ENCODE data around the gene FA2H.

The FA2H gene

DNA sequence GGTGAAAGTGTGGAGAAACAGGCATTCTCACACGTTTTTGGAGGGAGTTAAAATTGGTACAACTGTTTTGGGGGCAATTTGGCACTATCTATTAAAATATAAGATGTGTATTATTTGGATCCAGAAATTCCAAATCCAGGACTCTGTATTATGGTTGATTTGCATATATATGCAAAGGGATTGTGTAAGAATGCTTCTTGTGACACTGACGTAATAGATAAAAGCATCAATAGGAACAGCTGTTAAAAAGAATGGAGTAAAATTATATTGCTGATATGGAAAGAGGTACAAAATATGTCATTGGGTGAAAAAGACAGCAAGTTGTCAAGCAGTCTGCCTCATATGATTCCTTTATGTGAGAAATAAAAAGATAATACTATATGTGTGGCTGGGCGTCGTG is 17.3 kb downstream of the FA2H start:
- Histone ChIP-seq H3K4me3 (ENCODE audit: low read length) (no peak overlapping the region), H3K9me3 (ENCODE audit: control insufficient read depth, insufficient read depth, low read length) (no peaks in the 10 kb centered on the region), H3K36me3 (ENCODE audit: control insufficient read depth, insufficient read depth, low read length) (no peaks in the 10 kb centered on the region; the same call in 1 of the 2 replicates), H3K27ac (ENCODE audit: low read length) (no peak overlapping the region), H3K27me3 (ENCODE audit: control insufficient read depth, insufficient read depth, low read length) (no peaks in the 10 kb centered on the region), H3K4me1 (ENCODE audit: control insufficient read depth, insufficient read depth, low read length) (no peaks in the 10 kb centered on the region)
- WGBS (ENCODE audit: insufficient coverage, insufficient read length) = no CpG with 5 or more reads among the region's 4 CpGs
- no peak for DNase-seq (ENCODE audit: low read depth, low spot score)

DNA sequence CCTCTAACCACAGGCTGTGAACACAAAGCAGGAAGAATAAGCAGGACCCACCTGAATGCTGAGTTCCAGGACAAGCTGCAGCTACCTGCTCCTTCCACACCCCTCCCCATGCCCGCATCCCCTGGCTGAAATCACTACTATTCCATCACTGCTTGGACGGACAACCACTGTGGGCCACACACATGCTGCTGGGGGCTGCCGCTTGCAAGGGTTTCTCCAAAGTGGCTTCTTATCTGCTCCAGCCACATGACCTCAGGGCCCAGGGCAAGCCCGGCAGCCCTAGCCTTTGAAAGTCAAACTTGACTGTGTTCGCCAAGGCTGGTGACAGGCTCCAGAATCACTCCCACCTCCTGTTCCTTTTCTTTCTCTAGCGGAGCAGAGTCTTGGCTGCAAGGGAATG is 18.4 kb downstream of the FA2H start:
- WGBS (ENCODE audit: insufficient coverage, insufficient read length) = no CpG with 5 or more reads among the region's 6 CpGs
- Histone ChIP-seq H3K4me1 (ENCODE audit: control insufficient read depth, insufficient read depth, low read length) (no peaks in the 10 kb centered on the region), H3K36me3 (ENCODE audit: control insufficient read depth, insufficient read depth, low read length) (no peaks in the 10 kb centered on the region; the same call in 1 of the 2 replicates), H3K27me3 (ENCODE audit: control insufficient read depth, insufficient read depth, low read length) (no peaks in the 10 kb centered on the region), H3K27ac (ENCODE audit: low read length) (no peak overlapping the region), H3K4me3 (ENCODE audit: low read length) (no peak overlapping the region), H3K9me3 (ENCODE audit: control insufficient read depth, insufficient read depth, low read length) (no peaks in the 10 kb centered on the region)
- DNase-seq (ENCODE audit: low read depth, low spot score) = no peak

DNA sequence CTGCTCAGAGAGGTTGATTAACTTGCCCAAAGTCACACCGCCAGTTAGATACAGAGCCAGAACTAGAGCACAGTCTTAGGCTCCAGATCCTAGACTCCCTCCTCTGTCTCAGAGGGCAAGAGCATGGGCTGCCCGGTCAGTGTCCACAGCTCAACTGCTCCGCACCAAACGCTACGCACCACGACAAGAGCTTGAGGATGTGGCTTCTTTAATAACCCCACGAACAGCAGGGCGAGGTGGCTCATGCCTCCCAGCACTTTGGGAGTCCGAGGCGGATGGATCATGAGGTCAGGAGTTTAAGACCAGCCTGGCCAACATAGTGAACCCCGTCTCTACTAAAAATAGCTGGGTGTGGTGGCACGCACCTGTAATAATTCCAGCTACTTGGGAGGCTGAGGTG is 21.4 kb downstream of the FA2H start:
- no peaks in the 10 kb centered on the region; the same call in 1 of the 2 replicates for H3K36me3 ChIP-seq (ENCODE audit: control insufficient read depth, insufficient read depth, low read length)
- H3K9me3 ChIP-seq (ENCODE audit: control insufficient read depth, insufficient read depth, low read length) = no peaks in the 10 kb centered on the region
- WGBS (ENCODE audit: insufficient coverage, insufficient read length) = no CpG with 5 or more reads among the region's 12 CpGs
- H3K4me1 ChIP-seq (ENCODE audit: control insufficient read depth, insufficient read depth, low read length) = peaks cover 6% of the 10 kb centered on the region
- no peak overlapping the region for H3K4me3 ChIP-seq (ENCODE audit: low read length)
- no peaks in the 10 kb centered on the region for H3K27me3 ChIP-seq (ENCODE audit: control insufficient read depth, insufficient read depth, low read length)
- DNase-seq (ENCODE audit: low read depth, low spot score) = no peak
- H3K27ac ChIP-seq (ENCODE audit: low read length) = no peak overlapping the region

DNA sequence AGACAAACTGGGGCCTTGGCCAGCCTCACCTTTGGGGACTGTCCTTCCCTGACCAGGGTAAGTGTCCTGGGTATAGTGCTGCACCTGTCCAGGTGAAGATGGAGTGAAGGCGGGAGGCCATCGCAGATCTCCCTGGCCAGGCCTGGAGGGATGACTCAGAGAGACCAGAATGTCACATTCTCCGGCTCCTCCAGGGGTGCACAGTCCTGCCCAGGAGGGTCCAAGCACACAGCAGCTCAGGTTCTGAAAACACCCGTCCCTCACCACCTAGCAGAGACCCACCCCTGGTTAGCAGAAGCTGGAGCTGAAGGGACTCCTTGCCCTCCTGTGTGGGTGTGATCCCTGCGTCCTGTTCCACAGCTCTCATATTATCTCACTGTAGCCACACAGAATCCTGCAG is 21.9 kb downstream of the FA2H start:
- no peak overlapping the region for H3K4me3 ChIP-seq (ENCODE audit: low read length)
- H3K36me3 ChIP-seq (ENCODE audit: control insufficient read depth, insufficient read depth, low read length) = no peaks in the 10 kb centered on the region; the same call in 1 of the 2 replicates
- WGBS (ENCODE audit: insufficient coverage, insufficient read length) = no CpG with 5 or more reads among the region's 5 CpGs
- no peak overlapping the region for H3K27ac ChIP-seq (ENCODE audit: low read length)
- H3K27me3 ChIP-seq (ENCODE audit: control insufficient read depth, insufficient read depth, low read length) = no peaks in the 10 kb centered on the region
- no peak for DNase-seq (ENCODE audit: low read depth, low spot score)
- H3K4me1 ChIP-seq (ENCODE audit: control insufficient read depth, insufficient read depth, low read length) = peaks cover 6% of the 10 kb centered on the region
- no peaks in the 10 kb centered on the region for H3K9me3 ChIP-seq (ENCODE audit: control insufficient read depth, insufficient read depth, low read length)

DNA sequence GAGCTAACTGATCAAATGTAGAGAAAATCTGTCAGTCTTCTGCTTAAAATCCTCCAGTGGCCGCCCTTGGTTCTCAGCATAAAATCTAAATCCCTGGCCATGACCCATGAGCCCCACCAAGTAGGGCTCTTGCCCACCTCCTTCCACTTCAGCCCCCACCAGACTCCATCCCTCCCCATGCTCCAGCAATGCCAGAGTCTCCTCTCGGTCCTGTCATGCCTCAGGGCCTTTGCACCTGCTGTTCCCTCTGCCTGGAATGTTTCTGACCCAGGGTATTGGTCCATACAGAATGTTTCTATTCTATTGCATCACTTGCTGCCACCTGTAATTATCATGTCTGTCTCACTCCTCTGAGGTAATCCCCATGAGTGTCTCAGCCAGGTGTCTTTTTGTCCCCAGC is 22.4 kb downstream of the FA2H start:
- Histone ChIP-seq H3K4me3 (ENCODE audit: low read length) (no peak overlapping the region), H3K36me3 (ENCODE audit: control insufficient read depth, insufficient read depth, low read length) (no peaks in the 10 kb centered on the region; the same call in 1 of the 2 replicates), H3K27ac (ENCODE audit: low read length) (no peak overlapping the region), H3K27me3 (ENCODE audit: control insufficient read depth, insufficient read depth, low read length) (no peaks in the 10 kb centered on the region), H3K9me3 (ENCODE audit: control insufficient read depth, insufficient read depth, low read length) (no peaks in the 10 kb centered on the region), H3K4me1 (ENCODE audit: control insufficient read depth, insufficient read depth, low read length) (peaks cover 6% of the 10 kb centered on the region)
- WGBS (ENCODE audit: insufficient coverage, insufficient read length) = no CpG with 5 or more reads among the region's 2 CpGs
- no peak for DNase-seq (ENCODE audit: low read depth, low spot score)

DNA sequence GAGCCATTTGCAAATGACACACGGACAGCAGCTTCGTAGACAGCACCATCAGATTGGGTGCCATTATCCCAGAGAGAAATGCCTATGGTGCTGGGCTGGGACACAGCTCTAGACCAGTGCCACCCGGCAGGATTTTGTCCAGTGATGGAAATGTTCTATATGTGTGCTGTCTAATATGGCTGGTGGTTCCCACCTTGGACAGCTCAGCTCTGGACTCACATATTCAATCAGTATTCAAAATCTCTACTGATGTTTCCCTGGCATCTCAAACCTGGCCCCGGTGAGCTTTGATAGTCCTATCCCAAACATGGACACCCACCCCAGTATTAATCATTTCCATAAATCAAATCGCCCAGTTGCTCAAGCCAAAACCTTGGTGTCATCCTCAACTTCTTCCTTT is 23.0 kb downstream of the FA2H start:
- WGBS (ENCODE audit: insufficient coverage, insufficient read length) = no CpG with 5 or more reads among the region's 5 CpGs
- no peak overlapping the region for H3K4me3 ChIP-seq (ENCODE audit: low read length)
- H3K27me3 ChIP-seq (ENCODE audit: control insufficient read depth, insufficient read depth, low read length) = no peaks in the 10 kb centered on the region
- peaks cover 6% of the 10 kb centered on the region for H3K4me1 ChIP-seq (ENCODE audit: control insufficient read depth, insufficient read depth, low read length)
- H3K9me3 ChIP-seq (ENCODE audit: control insufficient read depth, insufficient read depth, low read length) = no peaks in the 10 kb centered on the region
- H3K27ac ChIP-seq (ENCODE audit: low read length) = no peak overlapping the region
- no peak for DNase-seq (ENCODE audit: low read depth, low spot score)
- H3K36me3 ChIP-seq (ENCODE audit: control insufficient read depth, insufficient read depth, low read length) = no peaks in the 10 kb centered on the region; the same call in 1 of the 2 replicates

DNA sequence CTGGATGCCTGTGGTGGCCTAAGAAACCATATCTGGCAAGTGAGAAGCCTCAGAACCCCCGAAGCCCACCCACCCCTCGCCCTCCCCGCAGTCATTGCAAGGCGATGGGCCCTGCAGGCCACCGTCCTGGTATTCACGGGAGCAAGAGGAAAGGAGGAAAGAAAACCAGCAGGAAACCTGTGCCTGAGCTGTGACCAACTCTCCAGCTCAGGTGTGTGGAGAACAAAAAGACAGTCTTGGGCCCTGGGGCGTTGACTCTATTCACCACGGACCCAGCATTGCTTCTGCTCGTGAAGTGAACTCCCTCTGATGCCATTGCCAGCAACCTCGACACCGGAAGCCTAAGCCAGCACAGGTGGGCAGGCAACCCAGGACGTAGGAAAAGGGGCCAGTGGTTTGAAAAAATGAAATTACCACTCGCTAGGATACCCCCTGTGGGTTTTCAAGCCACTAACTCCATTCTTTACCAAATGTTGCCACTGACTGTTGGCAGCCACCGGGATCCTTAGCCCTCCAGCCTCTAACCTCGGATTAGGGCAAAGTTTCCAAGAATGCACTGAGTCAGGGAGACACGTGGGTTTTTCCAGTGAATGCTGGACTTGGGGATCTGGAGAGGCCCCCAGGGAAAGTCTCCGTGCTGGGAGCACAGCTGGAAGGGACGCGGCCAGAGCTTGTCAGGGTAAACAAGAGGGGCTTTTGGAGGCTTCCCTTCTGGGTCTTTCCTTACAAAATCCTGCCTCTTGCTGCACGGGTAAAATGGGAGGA is 25.1 kb downstream of the FA2H start:
- no peak for DNase-seq (ENCODE audit: low read depth, low spot score)
- Histone ChIP-seq H3K9me3 (ENCODE audit: control insufficient read depth, insufficient read depth, low read length) (no peaks in the 10 kb centered on the region), H3K27ac (ENCODE audit: low read length) (no peak overlapping the region), H3K36me3 (ENCODE audit: control insufficient read depth, insufficient read depth, low read length) (no peaks in the 10 kb centered on the region; the same call in 1 of the 2 replicates), H3K27me3 (ENCODE audit: control insufficient read depth, insufficient read depth, low read length) (no peaks in the 10 kb centered on the region), H3K4me1 (ENCODE audit: control insufficient read depth, insufficient read depth, low read length) (peaks cover 6% of the 10 kb centered on the region), H3K4me3 (ENCODE audit: low read length) (no peak overlapping the region)
- no CpG with 5 or more reads among the region's 20 CpGs for WGBS (ENCODE audit: insufficient coverage, insufficient read length)

DNA sequence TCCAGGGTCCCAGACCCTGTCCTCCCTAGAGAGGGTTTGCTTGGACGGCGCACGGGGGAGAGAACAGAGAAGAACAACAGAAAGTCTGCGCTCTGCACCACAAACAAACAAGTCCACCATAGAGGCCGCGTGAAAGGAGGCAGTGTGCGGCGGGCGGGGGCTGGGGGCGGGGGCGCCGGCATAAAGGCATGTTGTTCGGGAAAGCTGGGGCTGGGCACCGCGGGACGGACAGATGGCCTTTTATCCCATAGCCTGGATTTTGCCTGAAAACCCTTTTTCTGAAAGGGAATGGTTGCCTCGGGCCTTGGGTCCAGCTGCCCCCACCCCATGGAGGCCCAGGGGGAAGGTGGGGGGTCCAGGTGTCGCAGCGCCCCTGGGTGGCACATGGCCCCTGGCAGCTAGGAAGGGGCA is 26.0 kb downstream of the FA2H start:
- no peaks in the 10 kb centered on the region for H3K9me3 ChIP-seq (ENCODE audit: control insufficient read depth, insufficient read depth, low read length)
- WGBS (ENCODE audit: insufficient coverage, insufficient read length) = no CpG with 5 or more reads among the region's 19 CpGs
- peaks cover 8% of the 10 kb centered on the region for H3K4me1 ChIP-seq (ENCODE audit: control insufficient read depth, insufficient read depth, low read length)
- no peak overlapping the region for H3K4me3 ChIP-seq (ENCODE audit: low read length)
- H3K27ac ChIP-seq (ENCODE audit: low read length) = no peak overlapping the region
- no peaks in the 10 kb centered on the region for H3K27me3 ChIP-seq (ENCODE audit: control insufficient read depth, insufficient read depth, low read length)
- no peak for DNase-seq (ENCODE audit: low read depth, low spot score)
- no peaks in the 10 kb centered on the region; the same call in 1 of the 2 replicates for H3K36me3 ChIP-seq (ENCODE audit: control insufficient read depth, insufficient read depth, low read length)

DNA sequence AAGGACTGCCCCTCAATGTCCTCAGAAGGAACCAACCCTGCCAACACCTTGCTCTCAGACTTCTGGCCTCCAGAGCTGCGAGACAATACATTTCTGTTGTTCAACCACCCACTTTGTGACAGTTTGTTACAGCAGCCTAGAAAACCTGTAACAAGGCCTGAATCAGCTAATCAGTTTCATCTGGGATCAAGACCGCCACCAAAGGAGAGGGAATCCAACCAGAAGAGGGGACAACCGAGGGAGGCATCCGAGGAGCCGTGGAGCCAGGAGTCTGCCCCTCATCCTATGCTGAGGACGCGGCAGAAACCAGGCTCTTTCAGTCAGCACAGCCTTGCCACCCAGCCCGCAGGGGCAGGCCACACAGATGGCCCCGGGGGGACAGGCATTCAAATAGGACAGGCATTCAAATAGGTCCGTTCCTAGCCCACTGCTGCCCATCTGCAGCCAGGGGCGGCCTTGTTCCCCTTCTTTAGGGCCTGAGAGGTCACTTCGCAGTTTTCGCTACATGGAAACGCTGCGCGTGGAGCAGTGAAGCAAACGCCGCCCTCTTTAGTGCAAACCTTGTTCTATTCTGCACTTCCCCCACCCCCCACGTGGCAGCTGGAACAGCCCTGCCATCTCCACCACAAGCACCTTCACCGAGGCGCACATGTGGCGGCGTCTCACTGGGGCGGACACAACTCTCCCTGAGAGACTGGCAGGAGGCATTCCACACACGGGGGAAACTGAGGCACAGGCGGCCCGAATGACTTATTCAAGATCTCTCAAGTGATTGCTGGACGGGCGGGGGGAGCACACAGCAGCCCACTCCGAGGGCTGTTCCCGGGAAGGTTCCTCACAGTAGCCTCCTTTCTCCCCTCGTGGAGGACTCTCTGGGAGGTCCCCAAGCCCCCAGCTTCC is 26.7 kb downstream of the FA2H start:
- DNase-seq (ENCODE audit: low read depth, low spot score) = no peak
- H3K27ac ChIP-seq (ENCODE audit: low read length) = no peak overlapping the region
- no peak overlapping the region for H3K4me3 ChIP-seq (ENCODE audit: low read length)
- H3K36me3 ChIP-seq (ENCODE audit: control insufficient read depth, insufficient read depth, low read length) = no peaks in the 10 kb centered on the region; the same call in 1 of the 2 replicates
- H3K9me3 ChIP-seq (ENCODE audit: control insufficient read depth, insufficient read depth, low read length) = no peaks in the 10 kb centered on the region
- peaks cover 10% of the 10 kb centered on the region for H3K4me1 ChIP-seq (ENCODE audit: control insufficient read depth, insufficient read depth, low read length)
- H3K27me3 ChIP-seq (ENCODE audit: control insufficient read depth, insufficient read depth, low read length) = no peaks in the 10 kb centered on the region
- WGBS (ENCODE audit: insufficient coverage, insufficient read length) = no CpG with 5 or more reads among the region's 32 CpGs

DNA sequence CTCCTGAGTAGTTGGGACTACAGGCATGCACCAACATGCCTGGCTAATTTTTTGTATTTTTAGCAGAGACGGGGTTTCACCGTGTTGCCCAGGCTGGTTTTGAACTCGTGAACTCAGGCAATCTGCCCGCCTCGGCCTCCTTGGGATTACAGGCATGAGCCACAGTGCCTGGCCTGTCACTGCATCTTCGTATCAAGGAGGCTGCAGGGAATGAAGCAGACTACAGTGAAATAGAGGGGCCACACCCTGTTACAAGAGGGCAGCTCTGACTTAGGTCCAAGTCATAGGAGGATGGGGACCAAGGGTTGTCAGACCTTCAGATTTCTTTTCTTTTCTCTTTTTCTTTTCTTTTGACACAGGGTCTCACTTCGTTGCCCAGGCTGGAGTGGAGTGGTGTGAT is 28.7 kb downstream of the FA2H start:
- H3K27me3 ChIP-seq (ENCODE audit: control insufficient read depth, insufficient read depth, low read length) = no peaks in the 10 kb centered on the region
- H3K27ac ChIP-seq (ENCODE audit: low read length) = no peak overlapping the region
- WGBS (ENCODE audit: insufficient coverage, insufficient read length) = no CpG with 5 or more reads among the region's 7 CpGs
- no peak overlapping the region for H3K4me3 ChIP-seq (ENCODE audit: low read length)
- no peaks in the 10 kb centered on the region for H3K9me3 ChIP-seq (ENCODE audit: control insufficient read depth, insufficient read depth, low read length)
- no peak for DNase-seq (ENCODE audit: low read depth, low spot score)
- H3K4me1 ChIP-seq (ENCODE audit: control insufficient read depth, insufficient read depth, low read length) = peaks cover 10% of the 10 kb centered on the region
- no peaks in the 10 kb centered on the region for H3K36me3 ChIP-seq (ENCODE audit: control insufficient read depth, insufficient read depth, low read length)
